RPMI7951 (cell line): ENCODE results near the gene RNF144A. TPM values are rescaled to one million over a fixed set of nuclear protein-coding genes. Genes with fewer than 3 reads are reported as not detected.

Experiments used
- DNase-seq: peaks from one replicate; pipeline ENCODE4 v3.0.0-alpha.2; 2012; ENCODE audit warnings: low read depth
- total RNA-seq: library from RNA; depleted of rRNA; stranded (reverse); fragments of >200 nt; shearing (Covaris generic); gene quantifications from 2 replicates; pipeline ENCODE4 v1.2.3, GENCODE V29; 2014

RNF144A gene
- total RNA-seq, 1 experiment from 2014 or later: 12.4 TPM

GRCh38 chr2:7007846-7008741 is 90.9 kb downstream of the RNF144A start:
- DNase-seq: peak; percentile 100

- DNase-seq: peak; percentile 39
These were observed 92.1 kb downstream of the RNF144A start for GRCh38 chr2:7009207-7009911.

DNA sequence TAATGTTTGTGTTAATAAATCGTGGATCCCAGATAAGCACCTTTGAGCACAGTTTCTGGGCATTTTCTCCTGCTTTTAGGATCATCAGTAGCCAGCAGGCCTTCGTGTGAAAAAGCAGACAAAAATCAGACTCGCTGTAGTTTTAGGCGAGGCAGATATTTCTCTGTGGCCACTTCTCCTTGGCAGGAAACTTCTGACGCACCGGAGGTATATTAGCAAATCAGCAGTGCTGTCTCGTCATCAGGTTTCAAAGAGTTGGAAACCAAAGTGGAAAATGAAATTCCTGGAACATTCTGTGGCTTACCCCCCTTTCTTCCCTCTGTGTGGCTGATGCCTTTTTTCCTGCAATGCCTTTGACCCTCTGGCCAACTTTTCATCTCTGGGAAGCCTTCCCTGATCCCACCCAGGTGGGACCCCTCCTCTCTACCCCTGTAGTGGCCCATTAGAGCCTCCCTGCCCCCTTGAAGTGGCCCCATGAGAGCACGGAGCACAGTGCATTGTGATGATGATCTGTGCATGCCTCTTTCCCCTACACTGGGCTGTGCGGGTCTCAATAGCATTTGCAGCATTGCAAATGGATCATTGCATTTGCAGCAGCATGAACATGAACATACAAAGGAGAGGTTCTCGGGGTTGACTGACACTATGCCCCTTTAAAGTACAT is 93.3 kb downstream of the RNF144A start:
- peak; percentile 96 for DNase-seq

DNA sequence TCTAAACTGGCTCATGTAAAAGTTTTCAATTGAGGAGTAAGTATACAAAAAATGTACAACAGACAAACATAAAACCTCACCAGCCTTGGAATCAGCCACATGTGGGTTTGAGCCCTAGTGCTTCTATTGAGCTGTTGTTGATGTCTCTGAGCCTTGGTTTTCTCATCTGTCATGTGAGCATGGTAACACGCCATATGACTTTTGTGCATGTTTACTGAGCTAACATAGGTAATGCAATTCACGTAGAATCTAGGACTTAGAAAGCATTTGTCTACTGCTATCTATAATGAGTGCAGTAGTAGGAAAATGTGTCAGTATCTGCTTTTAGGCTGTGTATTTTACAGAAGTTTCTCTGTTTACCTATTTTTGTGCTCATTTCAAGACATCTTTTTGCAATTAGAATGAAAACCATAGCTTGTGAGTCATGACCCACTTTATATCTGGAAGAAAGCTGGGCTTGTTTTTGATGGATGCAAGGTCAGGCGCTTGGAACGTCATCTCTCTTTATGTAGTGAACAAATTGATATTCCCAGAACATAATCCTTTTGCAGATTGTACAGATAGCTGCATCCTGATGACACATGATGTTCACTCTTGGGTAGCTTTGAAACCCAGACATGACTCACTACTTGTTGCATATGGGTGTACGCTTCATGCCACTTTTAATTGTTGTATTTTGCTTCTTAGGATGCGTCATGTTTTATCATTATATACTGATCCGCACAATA is 94.3 kb downstream of the RNF144A start:
- peak; percentile 99 for DNase-seq

DNA sequence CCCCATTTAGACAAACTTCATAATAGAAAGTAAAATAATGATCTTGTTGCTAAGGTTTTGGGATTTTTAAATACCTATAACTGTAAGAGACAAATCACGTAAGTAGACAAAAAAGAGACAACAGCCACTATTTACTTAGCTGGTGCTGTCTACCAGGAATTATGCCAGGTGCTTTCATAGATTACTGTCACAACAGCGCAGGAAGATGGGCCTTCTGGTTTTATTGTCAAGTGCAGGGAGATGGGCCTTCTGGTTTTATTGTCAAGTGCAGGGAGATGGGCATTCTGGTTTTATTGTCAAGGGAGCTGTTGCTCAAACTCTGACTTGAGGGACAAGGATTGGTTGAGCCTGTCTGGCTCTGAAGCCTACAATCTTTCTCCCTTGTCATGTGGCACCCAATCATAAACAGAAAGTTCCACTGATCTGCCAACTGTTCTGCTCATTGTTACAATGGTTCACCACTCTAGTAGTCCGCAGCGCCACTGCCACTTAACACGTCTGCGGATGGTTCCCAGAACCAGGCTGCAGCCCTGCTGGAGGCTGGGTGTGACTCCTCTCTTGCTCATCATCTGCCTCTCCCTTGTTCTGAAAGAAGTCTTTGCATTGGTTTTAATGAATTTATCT is 95.0 kb downstream of the RNF144A start:
- peak; percentile 90 for DNase-seq

- DNase-seq: no peak
These were observed 96.4 kb downstream of the RNF144A start for GRCh38 chr2:7013471-7014160.

- peak; percentile 72 for DNase-seq
These were observed 97.0 kb downstream of the RNF144A start for GRCh38 chr2:7014174-7014640.

DNA sequence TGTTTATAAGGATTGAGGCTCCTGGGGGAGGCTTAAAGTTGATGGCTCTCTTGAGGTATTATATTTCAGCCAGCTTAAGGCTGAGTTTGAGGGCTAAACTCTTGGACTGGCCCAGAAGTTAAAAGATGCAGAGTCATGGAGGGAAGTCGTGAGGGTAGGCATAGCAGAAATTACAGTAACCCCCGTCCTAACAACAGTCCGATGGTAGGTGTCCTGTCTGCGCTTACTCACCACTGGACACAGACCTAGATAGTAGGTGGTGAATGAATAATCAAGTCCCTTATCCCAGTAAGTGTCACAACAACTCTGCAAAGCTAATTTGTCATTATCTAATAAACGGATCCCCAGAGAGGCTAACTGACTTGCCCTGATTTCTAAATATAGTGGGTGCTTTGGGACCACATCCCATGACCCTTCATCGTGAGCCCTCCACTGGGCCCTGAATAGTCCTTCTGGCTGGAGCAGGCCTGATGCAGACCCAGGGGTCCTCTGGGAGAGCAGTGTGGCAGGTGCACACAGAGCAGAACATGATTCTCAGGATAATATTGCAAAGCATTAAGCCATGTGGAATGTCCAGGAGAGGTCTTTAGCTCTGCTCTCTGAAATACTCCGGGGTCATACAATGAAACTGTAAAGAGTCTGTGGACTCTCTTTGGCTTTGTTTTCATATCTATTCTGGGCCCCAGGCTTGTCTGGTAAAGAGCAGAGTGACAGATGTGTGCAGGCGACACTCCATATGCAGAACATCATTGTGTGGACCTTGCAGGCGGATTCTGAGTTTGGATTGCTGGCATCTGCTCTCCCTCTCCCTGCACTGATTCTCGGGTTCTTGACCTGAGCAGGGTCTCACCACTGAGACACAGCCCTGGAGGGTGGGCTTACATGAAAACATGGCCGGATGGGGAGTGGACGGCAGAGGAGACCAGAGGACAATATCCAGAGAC is 98.1 kb downstream of the RNF144A start:
- DNase-seq: no peak

DNA sequence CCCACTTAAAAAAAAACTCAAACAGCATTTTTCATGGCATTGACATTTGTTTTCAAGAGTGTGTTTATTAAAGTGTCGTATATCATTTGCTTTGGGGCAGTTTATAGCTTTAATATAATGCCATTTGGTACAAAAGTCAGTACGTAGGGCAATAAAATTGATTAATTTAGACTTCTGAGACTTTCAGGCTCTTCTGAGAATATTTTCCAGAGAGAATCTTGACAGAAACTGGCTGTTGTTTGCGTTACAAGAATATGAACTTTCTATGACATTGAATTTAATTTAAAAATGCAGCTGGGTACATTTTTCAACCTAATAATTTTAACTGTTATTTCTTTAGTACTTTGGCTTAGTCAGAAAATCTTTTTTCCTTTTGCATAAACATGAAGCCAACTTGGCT is 98.9 kb downstream of the RNF144A start:
- no peak for DNase-seq

- no peak for DNase-seq
These were observed 99.5 kb downstream of the RNF144A start for GRCh38 chr2:7016601-7017211.

GRCh38 chr2:7017671-7018281 is 100.6 kb downstream of the RNF144A start:
- DNase-seq: no peak

DNA sequence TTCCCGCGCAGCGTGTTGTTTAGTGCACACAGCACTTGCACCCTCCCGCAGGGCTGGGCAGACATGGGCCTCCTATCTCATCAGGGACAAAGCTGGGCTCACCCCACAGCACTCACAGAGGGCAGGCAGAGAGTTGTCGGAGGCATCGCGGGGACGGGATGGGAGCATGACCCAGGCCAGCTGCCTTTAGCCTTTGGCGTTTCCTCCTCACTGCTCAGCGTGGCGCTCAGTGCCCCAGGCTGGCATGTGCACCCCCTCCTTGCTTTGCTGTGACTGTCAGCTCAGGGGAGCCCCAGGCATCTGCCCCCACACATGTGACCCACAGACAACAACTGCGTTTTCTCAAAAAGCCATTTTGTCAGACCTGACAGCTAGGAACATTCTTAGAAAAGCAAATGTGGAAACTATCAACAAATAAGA is 101.1 kb downstream of the RNF144A start:
- no peak for DNase-seq

- DNase-seq: no peak
These were observed 101.6 kb downstream of the RNF144A start for GRCh38 chr2:7018767-7019166.

GRCh38 chr2:7019191-7019590 is 102.0 kb downstream of the RNF144A start:
- no peak for DNase-seq

- no peak for DNase-seq
These were observed 102.8 kb downstream of the RNF144A start for GRCh38 chr2:7020059-7020458.

- DNase-seq: no peak
These were observed 103.3 kb downstream of the RNF144A start for GRCh38 chr2:7020468-7020867.

- no peak for DNase-seq
These were observed 103.8 kb downstream of the RNF144A start for GRCh38 chr2:7020939-7021470.
